ENCODE data around the gene ENTPD2. TPM values are rescaled to one million over a fixed set of nuclear protein-coding genes. Genes with fewer than 3 reads are reported as not detected.

The ENTPD2 gene
- total and polyA plus RNA-seq, 2 donors (not counting 1 experiment from before 2014, with no cell fraction given): not detected

DNA sequence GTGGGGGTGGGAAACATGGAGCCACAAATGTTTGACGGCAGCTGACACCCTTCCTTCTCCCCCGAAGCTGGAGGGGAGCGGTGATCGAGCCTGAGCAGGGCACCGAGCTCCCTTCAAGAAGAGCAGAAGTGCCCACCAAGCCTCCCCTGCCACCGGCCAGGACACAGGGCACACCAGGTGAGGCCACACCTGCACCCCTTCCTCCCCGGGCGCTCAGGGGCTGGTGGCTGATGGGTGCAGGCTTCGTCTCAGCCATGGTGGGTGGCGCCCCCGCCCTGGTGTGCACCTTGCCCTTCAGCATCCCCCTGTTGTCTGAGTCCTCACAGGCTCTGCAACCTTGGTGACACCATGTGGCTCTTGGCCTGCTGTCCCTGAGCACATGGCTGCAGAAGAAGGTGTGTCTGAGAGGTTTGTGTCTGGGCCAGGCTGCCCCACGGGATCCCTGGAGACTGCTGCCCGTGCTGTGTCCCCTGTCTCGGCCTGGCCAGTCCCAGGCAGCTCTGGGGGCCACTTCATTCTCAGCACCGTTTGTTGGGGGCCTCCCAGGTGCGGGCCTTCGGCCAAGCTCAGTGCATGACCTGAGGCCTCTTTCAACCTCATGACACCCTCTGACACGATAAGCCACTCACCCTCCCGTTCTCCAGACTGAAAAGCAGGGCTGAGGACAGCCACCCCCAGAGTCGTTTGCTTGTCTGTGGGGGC is 44.1 kb upstream of the ENTPD2 start:
- Histone ChIP-seq H2AFZ (ENCODE audit: insufficient read depth, low read depth, low read length, poor library complexity, severe bottlenecking) (no peak overlapping the region), H3K27ac (ENCODE audit: low read length in 2 of 2) (no peak overlapping the region), H3K36me3 (replicated peaks in 1 of 2; ENCODE audit: control extremely low read depth in 1 of 2, control insufficient read depth in 1 of 2, extremely low read depth in 1 of 2, insufficient read depth in 2 of 2, low read length in 1 of 2) (peaks cover 1 to 62% of the 10 kb centered on the region in 2 experiments), H3K4me3 (ENCODE audit: control extremely low read depth in 1 of 5, extremely low read depth in 1 of 5, insufficient read depth in 1 of 5, low read depth in 2 of 5, low read length in 4 of 5) (no peak overlapping the region), H3K9me3 (ENCODE audit: control extremely low read depth in 1 of 3, control insufficient read depth in 2 of 3, insufficient read depth in 1 of 3, low read length in 2 of 3) (no peaks in the 10 kb centered on the region), H3K4me2 (replicated peaks; ENCODE audit: low read depth, low read length, poor library complexity, severe bottlenecking) (no peak overlapping the region), H3K27me3 (replicated peaks in 1 of 4; ENCODE audit: control extremely low read depth in 1 of 4, control insufficient read depth in 3 of 4, insufficient read depth in 4 of 4, low read length in 3 of 4) (no peaks in the 10 kb centered on the region), H3K9ac (ENCODE audit: low read length) (no peak overlapping the region), H3K4me1 (ENCODE audit: control insufficient read depth in 2 of 2, insufficient read depth in 2 of 2, low read length in 2 of 2) (peaks cover 0 to 12% of the 10 kb centered on the region in 2 donors), H3K79me2 (ENCODE audit: control insufficient read depth, insufficient read depth, low read length) (no peaks in the 10 kb centered on the region), H4K20me1 (ENCODE audit: control insufficient read depth, insufficient read depth, low read length, poor library complexity, severe bottlenecking) (peaks cover 5% of the 10 kb centered on the region)
- DNase-seq: no peak
- no peak overlapping the region for H3K4me3 Mint-ChIP-seq
- H3K4me1 Mint-ChIP-seq: peaks cover 6% of the 10 kb centered on the region
- POLR2A ChIA-PET: no interaction called here
- CTCF ChIA-PET: interaction anchor here (2.5 kb wide), 1 partner anchor 15 kb away, joined by 6 read pairs; no protein-coding TSS in a partner anchor
- TF ChIP-seq CTCF (IDR thresholded peaks at IDR 0.05) (no peak), EZH2 (IDR thresholded peaks at IDR 0.05; ENCODE audit: borderline replicate concordance, insufficient read depth, low read depth, low read length, poor library complexity, severe bottlenecking) (no peak)
- WGBS (ENCODE audit: insufficient coverage): 95% methylated on average over 19 of the region's 20 CpGs
- intact Hi-C loops (cut with micrococcal nuclease): no loop called here
- no peaks in the 10 kb centered on the region for H3K27me3 Mint-ChIP-seq
- H3K27ac Mint-ChIP-seq: no peak overlapping the region
- H3K9me3 Mint-ChIP-seq (ENCODE audit: insufficient read depth): no peaks in the 10 kb centered on the region
- no peak for ATAC-seq (ENCODE audit: low read depth)

GRCh38 chr9:137096785-137097546 is 43.1 kb upstream of the ENTPD2 start:
- no peak for DNase-seq
- no peak for TF ChIP-seq EZH2 (IDR thresholded peaks at IDR 0.05; ENCODE audit: borderline replicate concordance, insufficient read depth, low read depth, low read length, poor library complexity, severe bottlenecking)
- TF ChIP-seq CTCF (IDR thresholded peaks at IDR 0.05): no peak
- Histone ChIP-seq H3K27me3 (replicated peaks in 1 of 4; ENCODE audit: control extremely low read depth in 1 of 4, control insufficient read depth in 3 of 4, insufficient read depth in 4 of 4, low read length in 3 of 4) (no peaks in the 10 kb centered on the region), H3K4me1 (ENCODE audit: control insufficient read depth in 2 of 2, insufficient read depth in 2 of 2, low read length in 2 of 2) (peaks cover 0 to 12% of the 10 kb centered on the region in 2 donors), H3K4me2 (replicated peaks; ENCODE audit: low read depth, low read length, poor library complexity, severe bottlenecking) (no peak overlapping the region), H3K4me3 (ENCODE audit: control extremely low read depth in 1 of 5, extremely low read depth in 1 of 5, insufficient read depth in 1 of 5, low read depth in 2 of 5, low read length in 4 of 5) (no peak overlapping the region), H4K20me1 (ENCODE audit: control insufficient read depth, insufficient read depth, low read length, poor library complexity, severe bottlenecking) (peaks cover 8% of the 10 kb centered on the region), H3K9ac (ENCODE audit: low read length) (no peak overlapping the region), H3K27ac (ENCODE audit: low read length in 2 of 2) (no peak overlapping the region), H3K79me2 (ENCODE audit: control insufficient read depth, insufficient read depth, low read length) (peaks cover 2% of the 10 kb centered on the region), H3K36me3 (replicated peaks in 1 of 2; ENCODE audit: control extremely low read depth in 1 of 2, control insufficient read depth in 1 of 2, extremely low read depth in 1 of 2, insufficient read depth in 2 of 2, low read length in 1 of 2) (peaks cover 1 to 63% of the 10 kb centered on the region in 2 experiments), H3K9me3 (ENCODE audit: control extremely low read depth in 1 of 3, control insufficient read depth in 2 of 3, insufficient read depth in 1 of 3, low read length in 2 of 3) (no peaks in the 10 kb centered on the region), H2AFZ (ENCODE audit: insufficient read depth, low read depth, low read length, poor library complexity, severe bottlenecking) (no peak overlapping the region)
- Mint-ChIP-seq H3K27me3 (no peaks in the 10 kb centered on the region), H3K4me3 (no peak overlapping the region), H3K4me1 (peaks cover 6% of the 10 kb centered on the region), H3K27ac (no peak overlapping the region), H3K9me3 (ENCODE audit: insufficient read depth) (no peaks in the 10 kb centered on the region)
- intact Hi-C loops (cut with micrococcal nuclease): no loop called here
- no peak for ATAC-seq (ENCODE audit: low read depth)
- POLR2A ChIA-PET: no interaction called here
- CTCF ChIA-PET: interaction anchor here (1.3 to 2.5 kb wide), 5 partner anchors 10 to 130 kb away, joined by 4 to 13 read pairs (median 10); partner anchors contain the start of genes MAN1B1 and RNF224
- 99% methylated on average over 28 of the region's 31 CpGs for WGBS (ENCODE audit: insufficient coverage)
